GM18873 (cell line): ENCODE results near the gene WASHC3.

Experiments used
- ATAC-seq: cut with Tn5 transposase; IDR thresholded peaks from one replicate; pipeline ENCODE4 v1.9.1; 2021; ENCODE audit warnings: mild to moderate bottlenecking, moderate library complexity, moderate number of reproducible peaks; ENCODE audit not compliant: unreplicated experiment, low FRiP score

The WASHC3 gene

DNA sequence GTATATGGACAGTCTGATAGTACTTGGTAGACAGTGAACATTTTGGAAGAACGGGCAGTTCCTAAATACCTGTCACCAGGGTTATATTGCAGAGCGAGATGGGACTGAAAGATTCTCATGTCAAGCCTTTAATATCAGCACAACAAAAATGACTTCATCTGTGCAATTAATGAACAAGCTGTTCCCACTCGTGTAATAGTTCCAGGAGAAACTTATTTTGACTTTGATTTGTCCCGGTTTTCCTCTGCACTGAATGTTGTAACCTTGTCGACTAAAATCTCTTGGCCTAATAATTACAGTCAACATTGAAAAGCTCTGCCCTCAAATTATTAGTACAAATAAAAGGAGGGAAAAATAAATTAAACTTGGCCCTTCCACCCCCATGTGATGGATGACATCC is 79.5 kb downstream of the WASHC3 start:
- no peak for ATAC-seq

- no peak for ATAC-seq
Measured at GRCh38 chr12:101981868-101982267, 79.9 kb downstream of the WASHC3 start.

- ATAC-seq = no peak
Measured at GRCh38 chr12:101968770-101969169, 93.0 kb downstream of the WASHC3 start.

GRCh38 chr12:101967506-101967905 is 94.3 kb downstream of the WASHC3 start:
- no peak for ATAC-seq

DNA sequence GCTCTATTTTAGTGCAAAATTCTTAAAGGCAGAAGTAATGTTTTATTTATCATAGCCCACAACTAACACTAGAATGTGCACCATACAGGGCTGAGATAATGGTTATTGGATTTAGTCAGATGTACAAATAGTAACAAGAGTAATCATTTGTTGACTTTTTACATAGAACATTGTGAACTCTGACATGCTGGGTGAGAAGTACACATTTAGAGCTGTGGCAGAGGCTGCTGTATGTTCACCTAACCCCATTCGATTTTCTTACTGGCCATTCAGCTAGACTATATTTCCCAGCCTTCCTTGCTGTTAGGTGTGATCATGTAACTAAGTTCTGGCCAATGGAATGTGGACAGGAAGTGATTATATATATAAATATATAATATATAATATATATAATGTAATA is 95.3 kb downstream of the WASHC3 start:
- no peak for ATAC-seq

- ATAC-seq = no peak
Measured at GRCh38 chr12:101963697-101964096, 98.1 kb downstream of the WASHC3 start.
